ENCODE measurements around the gene ATP11A.

Gene ATP11A

DNA sequence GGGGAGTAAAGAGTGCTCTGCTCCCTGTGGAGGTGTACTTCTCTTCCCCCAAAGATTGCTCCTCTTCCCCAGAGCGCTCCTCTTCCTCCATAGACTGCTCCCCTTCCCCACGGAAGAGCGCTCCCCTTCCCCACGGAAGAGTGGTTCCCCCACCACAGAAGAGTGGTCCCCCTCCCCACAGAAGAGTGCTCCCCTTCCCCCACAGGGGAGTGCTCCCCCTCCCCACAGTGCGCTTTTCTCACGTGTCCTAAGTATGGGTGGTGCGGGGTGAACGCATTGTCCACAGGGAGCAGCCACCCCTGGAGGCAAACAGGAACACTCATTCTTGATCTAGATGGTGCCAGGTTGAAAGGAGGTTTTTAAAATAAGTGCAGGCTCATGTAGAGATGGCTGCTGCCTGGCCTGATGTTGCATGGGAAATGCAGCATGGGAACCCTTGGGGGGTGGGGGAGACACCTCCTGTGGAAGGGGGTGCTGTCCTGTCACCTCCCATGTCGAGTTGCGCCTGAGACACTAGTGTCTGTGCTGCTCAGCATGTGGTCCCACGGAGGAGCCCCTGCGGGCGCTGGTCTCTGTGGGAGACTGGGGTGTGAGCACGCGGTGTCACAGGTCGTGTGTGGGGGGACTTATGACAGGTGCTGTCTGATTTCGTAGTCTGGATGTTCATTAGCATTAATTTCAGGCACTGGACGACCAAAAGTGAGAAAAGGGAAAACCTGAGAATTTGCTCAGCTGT, 52.2 kb downstream of the ATP11A start:
- DNase-seq (ENCODE audit: low read depth in 2 of 2): no peak

DNA sequence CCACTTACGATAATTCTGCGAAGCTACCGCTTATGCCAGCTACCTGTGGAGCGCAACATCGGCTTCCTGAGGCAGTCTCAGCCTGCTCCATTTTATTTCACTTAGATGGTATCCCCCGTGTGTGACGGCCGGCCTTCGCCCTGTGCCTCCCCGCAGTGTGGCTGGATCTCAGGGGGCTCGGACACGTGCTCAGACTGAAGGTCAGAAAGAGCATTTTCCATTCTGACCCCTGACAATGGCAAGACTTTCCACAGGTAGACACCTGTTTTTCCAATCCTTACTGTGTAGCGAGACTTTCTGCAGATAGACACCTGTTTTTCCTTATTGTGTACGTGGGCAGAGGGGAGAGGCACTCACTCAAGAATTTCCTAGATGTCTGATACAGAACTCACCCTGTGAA, 52.7 kb downstream of the ATP11A start:
- no peak for DNase-seq (ENCODE audit: low read depth in 2 of 2)

DNA sequence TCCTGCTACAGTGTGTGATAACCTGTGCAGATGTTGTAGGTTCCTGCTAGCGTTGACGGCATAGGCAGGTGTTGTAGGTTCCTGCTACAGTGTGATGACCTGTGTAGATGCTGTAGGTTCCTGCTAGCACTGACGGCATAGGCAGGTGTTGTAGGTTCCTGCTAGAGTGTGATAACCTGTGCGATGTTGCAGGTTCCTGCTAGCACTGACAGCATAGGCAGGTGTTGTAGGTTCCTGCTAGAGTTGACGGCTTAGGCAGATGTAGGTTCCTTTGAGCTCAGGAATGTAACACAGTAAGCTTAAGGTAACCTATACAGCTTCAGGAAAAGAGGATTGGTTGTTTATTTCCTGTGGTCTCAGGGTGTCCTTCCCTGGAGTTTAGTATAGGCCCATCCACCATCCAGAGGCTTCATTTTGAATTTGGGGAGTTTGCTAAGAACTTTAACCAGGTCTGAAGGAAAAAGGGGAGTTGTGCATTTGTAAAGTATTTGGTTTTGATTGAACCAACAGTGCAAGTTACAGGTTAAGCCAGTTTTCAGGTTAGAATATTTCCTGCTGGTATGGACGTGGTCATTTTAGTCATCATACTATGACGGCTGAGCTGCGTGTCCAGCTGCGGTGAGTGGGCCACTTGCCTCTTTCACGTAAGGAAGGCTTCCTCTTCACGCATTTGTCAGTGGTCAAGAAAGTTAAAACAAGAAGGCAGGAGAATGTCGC, 53.8 kb downstream of the ATP11A start:
- no peak for DNase-seq (ENCODE audit: low read depth in 2 of 2)

DNA sequence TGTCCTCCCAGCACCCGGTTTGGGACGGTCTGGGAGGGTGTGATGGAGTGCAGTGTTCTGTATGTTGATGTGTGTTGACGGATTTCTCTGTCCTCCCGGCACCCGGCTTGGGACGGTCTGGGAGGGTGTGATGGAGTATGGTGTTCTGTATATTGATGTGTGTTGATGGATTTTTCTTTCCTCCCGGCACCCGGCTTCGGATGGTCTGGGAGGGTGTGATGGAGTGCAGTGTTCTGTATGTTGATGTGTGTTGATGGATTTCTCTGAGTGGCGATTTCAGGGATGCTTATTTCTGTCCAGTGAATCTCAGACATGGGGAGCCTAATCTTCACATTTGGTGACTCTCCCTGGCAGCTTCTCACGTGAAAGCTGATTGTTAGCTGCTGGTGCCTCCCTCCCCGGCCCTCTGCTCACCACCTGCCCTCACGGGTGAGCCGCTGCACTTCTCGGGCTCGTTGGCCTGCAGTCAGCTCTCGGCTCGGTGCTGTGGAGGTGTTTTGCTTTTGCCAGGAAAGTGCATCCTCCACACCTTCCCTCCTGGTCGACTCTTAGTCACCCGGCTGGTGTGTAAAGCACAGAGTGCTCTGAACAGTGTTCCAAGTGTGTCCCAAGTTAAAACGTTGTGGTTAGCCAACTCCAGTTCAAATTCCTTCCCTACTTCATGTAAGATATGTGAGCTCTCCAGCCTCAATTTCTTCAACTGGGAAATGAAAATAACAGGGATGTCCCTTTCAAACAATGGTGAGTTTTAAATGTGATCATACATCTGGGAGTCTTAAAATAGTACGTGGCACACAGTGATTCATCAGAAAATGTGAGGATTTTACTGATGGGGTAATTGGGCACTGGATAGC, 54.6 kb downstream of the ATP11A start:
- no peak for DNase-seq (ENCODE audit: low read depth in 2 of 2)

DNA sequence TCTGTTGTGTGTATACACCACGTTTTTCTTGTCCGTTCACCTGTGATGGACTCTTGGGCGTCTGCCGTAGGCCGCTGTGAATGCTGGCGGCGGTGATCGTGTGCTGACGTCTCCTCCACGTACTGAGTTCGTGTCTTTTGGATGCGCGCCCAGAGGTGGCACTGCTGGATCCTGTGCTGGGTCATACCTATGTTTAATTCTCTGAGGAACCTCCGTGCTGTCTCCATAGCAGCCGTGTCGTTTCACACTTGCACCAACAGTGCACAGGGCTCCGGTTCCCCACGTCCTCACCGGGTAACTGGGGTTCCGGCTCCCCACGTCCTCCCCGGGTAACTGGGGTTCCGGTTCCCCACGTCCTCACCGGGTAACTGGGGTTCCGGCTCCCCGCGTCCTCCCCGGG, 56.2 kb downstream of the ATP11A start:
- no peak for DNase-seq (ENCODE audit: low read depth in 2 of 2)

DNA sequence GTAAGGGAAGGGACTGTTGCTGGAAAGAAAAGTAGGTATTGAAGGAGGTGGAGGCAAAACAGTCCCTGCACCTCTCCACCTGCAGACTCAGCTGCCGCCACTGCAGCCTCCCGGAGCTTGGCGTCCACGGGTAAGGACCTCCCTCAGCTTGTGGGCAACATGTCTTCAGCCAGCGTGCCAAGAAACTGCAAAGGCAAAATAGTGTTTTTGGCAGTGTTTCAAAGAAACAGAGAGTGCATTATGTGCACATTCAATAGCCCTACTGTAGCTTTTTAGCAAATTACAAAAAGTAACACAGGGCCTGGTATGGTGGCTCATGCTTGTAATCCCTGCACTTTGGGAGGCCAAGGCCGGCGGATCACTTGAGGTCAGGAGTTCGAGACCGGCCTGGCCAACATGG, 57.4 kb downstream of the ATP11A start:
- DNase-seq (ENCODE audit: low read depth in 2 of 2): no peak

DNA sequence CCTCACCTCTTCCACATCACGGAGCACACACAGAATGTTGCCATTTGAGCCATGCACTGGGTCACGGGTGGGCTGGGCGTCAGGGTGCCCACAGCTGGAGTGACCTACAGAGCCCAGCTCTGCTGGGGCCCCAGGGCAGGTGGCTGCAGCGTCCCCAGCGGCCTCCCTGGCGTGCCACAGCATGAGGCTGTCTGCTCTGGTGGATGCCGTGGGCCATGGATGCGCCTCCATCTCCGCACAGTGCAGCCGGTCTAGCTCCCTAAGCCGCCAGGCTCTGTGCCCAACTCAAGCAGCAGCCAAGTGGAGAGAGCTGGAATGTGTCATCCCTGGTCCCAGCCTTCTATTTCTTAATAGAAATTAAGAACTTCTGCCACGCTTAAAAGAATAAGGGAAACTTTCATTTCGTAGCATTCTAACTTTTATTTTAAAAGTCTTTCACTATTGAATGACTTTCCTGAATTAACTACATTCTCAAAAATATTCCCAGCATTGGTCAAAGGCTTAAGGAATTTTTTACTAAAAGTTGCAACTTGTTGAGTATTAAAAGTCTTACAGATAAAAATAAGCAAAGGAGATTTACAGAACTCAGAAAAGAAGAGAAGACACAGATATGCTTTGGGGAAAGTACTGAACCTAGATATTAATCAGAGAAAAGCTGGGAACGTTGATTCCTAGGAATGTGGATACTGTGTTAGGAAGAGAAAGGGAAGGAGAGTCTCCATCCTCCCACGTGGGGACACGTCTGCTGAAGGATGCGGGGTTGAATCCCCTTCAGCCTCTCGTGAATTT, 59.3 kb downstream of the ATP11A start:
- DNase-seq (ENCODE audit: low read depth in 2 of 2): no peak

DNA sequence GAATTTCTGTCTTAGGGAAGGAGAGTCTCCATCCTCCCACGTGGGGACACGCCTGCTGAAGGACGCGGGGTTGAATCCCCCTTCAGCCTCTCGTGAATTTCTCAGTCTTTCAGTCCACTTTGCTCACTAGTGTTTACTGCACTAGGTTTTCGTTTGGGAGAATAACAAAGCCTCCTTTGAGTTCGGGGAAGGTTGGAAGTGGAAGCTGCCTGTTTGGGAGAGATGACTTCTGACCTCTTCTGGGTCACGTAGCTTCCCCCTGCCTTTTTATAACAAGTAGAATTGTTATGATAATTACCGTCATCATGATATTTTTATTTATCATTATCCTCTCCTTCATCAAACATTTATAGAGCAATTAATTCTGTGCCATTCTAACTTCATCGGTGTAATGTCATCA, 60.7 kb downstream of the ATP11A start:
- no peak for DNase-seq (ENCODE audit: low read depth in 2 of 2)

DNA sequence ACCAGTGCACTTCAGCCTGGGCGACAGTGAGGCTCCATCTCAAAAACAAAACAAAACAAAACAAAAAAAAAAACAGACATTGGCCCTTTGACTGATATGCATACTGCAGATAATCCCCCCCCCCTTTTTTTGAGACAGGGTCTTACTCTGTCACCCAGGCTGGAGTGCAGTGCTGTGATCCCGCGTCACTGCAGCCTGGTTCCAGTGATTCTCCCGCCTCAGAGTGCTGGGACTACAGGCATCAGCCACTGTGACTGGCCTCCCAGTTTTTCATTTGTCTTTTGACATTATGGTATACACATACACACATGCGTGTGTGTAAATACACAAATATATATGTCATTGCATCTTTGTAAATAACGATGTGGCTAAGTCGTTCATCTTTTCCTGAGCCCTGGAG, 61.8 kb downstream of the ATP11A start:
- DNase-seq (ENCODE audit: low read depth in 2 of 2): no peak

DNA sequence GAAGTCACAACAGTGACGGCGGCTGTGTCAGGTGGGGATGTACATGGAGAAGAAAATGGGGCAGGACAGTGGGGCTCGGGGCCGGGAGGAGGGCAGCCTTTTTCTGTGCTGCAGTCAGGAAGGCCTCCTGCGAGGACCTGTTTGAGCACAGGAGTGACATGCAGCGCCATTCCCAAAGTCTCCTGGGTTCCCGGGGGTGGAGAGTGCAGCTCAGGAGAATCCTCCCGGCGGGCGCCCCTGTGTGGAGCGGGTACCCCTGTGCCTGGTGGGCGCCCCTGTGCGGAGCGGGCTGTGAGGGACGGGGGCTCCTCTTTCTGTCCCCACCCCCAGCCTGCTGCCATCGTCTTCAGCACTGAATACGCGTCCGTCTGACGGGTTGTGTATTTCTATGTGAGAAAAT, 62.4 kb downstream of the ATP11A start:
- DNase-seq (ENCODE audit: low read depth in 2 of 2): no peak

DNA sequence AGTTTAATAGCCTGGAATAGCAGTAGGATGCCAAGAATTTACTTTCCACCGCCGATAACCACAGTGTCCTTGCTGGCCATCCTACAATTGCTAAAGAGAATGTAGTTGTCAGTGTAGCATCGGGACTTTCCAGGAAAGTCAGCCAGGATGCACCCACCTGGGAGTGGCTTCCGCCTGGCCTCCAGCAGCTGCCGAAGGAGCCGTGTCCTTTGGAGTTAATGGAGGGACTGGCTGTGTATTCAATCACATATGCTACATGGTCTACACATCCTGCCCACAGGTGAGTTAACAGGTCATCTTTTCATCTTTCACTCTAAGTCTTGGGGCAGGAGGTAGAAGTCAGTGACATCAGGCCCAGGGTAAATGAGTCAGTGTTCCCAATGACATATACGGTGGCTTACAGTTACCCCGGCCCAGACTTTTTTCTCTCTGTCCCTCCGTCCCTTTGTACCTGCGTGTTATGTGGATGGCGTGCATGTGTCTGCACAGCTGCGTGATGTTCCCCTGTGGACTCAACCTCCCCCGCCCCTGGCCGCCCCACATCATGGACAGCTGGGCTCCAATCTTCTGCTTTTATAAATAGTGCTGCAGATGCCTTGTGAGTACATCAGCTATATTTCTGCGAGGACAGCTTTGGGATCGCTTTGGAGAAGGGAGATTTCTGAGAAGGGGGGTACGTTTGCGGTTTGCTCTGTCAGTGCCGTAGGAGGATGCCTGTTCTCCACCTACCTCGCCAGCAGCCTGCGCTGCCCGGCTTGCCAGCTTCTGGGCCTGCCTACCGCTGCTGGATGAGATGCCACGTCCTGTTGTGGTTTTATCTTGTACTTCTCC, 63.1 kb downstream of the ATP11A start:
- DNase-seq (ENCODE audit: low read depth in 2 of 2): no peak

DNA sequence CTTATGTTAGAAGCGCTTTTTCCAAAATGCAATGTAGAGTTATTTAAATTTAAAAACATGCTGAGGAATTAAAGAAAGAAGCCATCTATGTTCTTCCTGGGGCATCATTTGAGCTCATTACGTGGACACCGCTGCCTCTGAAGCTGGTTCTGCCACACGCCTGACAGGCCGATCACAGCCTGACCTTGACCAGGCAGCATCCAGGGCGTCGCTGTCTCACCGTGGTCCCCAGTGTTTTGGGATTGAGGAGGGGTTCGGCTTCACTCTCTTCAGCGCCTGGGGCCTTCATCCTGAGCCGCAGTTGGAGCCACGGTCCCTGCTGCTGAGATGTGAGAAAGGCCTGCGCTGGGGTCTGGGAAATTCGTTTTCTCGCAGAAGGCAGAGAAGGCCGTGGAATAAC, 64.0 kb downstream of the ATP11A start:
- DNase-seq (ENCODE audit: low read depth in 2 of 2): no peak

DNA sequence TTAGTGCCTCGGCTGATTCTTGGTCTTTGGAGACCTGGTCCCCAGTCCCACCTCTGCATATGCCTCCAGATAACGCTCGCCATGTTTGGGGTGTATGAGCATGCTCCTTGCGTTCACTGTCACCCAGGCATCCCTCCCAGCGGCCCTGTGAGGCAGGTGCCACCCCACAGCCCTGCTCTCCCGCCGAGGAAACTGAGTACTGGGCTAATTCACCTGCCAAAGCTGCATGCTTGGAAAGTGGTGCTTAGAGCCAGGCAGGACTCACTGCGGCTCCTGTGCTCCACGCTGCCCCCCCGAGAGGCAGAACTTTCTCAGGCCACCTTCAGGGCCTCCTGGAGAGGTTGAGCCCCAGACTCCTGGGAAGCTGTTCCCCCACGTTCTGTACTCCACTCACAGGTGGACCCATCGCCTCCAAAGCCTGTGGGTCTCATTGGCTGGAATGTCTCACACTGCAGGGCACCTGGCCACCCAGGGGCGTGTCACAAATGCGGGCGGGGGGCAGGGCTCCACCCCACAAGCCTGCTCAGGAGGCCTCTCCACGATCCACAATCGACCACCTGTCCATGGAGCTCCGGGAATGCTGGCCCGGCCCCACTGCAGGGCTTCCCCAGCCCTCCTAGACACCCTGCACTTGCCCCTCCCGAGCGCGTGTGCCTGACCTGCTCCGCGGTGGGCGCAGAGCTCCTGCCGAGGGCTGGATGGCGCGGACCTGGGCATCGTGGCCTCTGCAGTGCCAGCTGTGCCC, 64.6 kb downstream of the ATP11A start:
- no peak for DNase-seq (ENCODE audit: low read depth in 2 of 2)

DNA sequence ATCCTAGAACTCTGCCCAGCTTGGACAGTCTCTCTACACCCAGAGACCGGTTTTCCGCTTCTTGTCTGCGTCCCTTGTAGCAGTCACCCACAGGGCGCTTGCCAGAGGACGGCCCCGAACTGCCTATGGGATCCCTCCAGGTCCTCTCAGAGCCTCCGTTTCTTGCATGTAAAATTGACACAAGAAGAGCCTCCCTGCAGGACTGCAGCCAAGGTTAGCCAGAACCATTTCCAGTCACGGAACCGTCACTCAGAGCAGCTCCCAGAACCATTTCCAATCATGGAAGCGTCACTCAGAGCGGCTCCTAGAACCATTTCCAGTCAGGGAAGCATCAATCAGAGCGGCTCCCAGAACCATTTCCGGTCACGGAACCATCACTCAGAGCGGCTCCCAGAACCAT, 65.5 kb downstream of the ATP11A start:
- no peak for DNase-seq (ENCODE audit: low read depth in 2 of 2)

DNA sequence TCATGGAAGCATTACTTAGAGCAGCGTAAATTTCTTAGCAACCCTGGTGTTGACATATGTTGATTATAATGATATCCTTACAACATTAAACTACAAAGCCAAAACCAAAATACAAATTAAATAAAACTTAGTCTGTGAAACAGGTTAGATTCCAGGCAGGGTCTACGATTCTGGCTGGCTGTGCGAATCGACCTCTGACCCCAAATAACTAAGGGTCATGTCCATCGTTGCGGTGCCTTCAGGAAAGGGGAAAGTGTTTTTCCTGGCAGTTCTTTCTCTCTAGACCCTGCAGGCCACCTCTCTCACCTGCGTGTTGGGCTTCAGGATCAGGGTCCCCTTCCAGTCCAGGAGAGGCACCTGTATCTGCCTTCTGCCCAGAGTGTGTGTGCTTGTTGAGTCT, 66.2 kb downstream of the ATP11A start:
- no peak for DNase-seq (ENCODE audit: low read depth in 2 of 2)

DNA sequence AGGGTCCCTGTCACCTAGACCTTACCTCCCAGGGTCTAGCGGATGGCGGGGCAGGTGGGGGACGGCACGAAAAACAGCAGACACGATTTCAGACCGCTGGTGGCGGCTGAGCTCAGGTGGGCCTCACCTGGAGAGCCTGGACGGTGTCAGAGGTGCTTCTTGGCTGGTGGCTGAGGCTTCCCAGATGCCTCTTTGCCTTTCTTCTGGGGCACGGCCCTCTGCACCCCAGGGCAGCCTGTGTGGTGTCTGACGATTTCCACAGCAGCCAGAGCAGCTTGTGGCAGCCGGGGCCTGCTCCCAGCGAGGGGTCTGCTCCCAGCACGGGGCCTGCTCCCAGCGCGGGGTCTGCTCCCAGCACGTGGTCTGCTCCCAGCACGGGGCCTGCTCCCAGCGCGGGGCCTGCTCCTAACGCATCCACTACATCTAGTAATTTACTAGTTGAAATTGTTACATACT, 66.7 kb downstream of the ATP11A start:
- DNase-seq (ENCODE audit: low read depth in 2 of 2): no peak

DNA sequence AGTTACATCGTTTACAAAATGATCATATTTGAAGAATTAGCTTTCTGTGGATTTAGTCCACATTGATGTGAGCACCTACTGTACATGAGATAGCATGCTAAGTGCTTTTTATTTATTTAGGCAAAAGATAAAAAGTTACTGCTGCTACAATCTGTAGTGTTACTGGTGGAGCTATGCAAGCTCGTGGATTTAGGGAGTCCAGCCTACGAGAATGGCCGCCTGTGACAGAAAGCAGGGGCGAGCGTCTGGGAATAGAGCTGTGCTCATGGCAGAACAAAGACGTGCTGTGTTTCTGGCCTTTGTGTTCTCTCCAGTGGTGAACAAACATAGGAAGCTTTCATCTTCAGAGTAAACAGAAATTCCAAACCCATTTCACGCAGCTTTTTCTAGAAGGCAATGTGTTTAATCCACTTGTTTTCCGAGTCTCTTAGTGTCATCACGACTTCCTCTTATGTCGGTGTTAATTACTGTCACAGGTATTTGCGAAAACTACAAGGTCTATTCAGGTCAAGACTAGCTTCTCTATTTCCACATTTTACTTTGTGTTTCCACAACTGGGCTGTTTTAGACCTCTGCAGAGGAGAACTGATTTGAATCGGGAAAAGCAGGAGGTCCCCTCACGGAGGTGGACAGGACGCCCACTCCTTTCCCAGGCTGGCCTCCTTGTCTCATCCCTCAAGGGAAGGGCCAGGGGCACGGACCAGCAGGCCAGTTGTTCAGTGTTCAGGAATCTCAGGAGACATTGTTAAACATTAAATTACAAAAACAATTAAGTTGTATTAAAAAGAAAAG, 67.3 kb downstream of the ATP11A start:
- no peak for DNase-seq (ENCODE audit: low read depth in 2 of 2)

DNA sequence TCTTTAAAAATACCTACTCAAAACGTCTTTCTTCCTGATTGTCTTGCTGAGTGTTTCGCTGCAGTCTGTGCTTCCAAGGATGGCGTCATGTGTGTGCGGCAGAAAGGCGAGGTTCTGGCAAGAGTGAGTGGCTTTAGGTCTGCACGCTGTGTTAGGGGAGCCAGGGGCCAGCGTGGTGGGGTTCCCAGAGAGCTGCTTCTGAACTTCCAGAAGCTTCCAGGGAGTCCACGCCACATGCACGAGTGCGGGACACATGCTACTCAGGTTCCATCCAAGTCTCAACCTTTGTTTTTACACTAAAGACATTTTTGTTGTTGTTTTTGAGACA, 67.9 kb downstream of the ATP11A start:
- no peak for DNase-seq (ENCODE audit: low read depth in 2 of 2)

DNA sequence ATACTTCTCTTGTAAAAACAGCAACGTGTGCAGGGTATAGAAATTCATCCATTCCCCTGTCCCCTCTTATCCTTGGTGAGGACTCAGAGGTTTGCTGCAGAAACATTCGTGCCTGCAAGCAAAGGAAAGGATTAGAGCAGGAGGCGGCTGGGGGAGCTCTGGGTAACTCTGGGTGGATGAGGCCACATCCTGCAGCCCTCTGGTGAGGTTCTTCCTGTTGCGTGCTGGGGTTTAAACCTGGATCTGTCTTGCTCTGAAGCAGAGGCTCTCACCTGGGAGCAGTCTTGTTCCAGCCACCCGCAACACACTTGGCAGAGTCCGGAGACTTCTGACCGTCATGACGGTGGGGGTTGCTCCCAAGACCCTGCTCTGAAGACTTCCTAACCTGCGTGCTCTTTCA, 69.2 kb downstream of the ATP11A start:
- DNase-seq (ENCODE audit: low read depth in 2 of 2): no peak

DNA sequence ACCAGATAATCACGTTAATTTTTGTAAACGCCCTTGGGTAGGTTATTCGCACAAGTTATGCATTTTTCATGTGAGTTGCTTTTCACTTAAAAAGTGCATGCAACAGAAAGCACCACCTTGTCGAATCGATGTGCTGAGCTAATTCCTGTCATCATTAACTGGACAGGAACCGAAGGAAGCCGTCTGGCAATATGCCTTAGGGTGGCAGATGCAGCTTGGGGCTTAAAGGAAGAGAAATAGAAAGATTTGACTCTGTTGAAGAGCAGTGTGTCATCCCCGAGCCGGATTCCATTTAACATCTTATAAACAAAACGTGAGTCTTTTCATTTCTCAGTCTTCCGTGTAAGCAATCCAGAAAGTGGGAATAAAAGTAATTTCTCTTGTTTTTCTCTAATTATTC, 70.0 kb downstream of the ATP11A start:
- DNase-seq (ENCODE audit: low read depth in 2 of 2): no peak
